Breast epithelium (tissue), 4 donors: Measurements from ENCODE around the gene ROPN1B. TPM values are rescaled to one million over a fixed set of nuclear protein-coding genes. Genes with fewer than 3 reads are reported as not detected.
"Not testable (repeated sequence)": the region's sequence is repeated elsewhere in the genome, so short reads cannot be mapped to it uniquely, and the experiment has no call there.

Source experiments
- DNase-seq, 2 donors: peaks; one replicate each; pipeline ENCODE4 v3.0.0-alpha.2; 2019; ENCODE audit warnings: low spot score in 2 of 2
- H3K27ac ChIP-seq, 2 donors: fragments of 200-600 bp; sonication (generic) in 1 of 2; one replicate each; pipeline ENCODE4 v1.5.1; 2016 to 2019; ENCODE audit warnings: mild to moderate bottlenecking in 1 of 2
- H3K27me3 ChIP-seq, 2 donors: fragments of 200-600 bp; sonication (generic) in 1 of 2; one replicate each; pipeline versions ENCODE4 v1.5.1 to v1.6.0; 2017 to 2019; ENCODE audit warnings: control low read depth in 1 of 2, mild to moderate bottlenecking in 1 of 2
- H3K36me3 ChIP-seq: fragments of 200-600 bp; one replicate; pipeline ENCODE4 v1.5.1; 2019
- H3K4me1 ChIP-seq, 2 donors: fragments of 200-600 bp; sonication (generic); one replicate each; pipeline ENCODE4 v1.5.1; 2016 to 2019; ENCODE audit warnings: control low read depth in 1 of 2
- H3K4me3 ChIP-seq, 3 donors: fragments of 200-600 bp; sonication (generic); 1 replicate in 2 of 3; 2 replicates in 1 of 3; pipeline ENCODE4 v1.5.1; 2016 to 2019; ENCODE audit warnings: mild to moderate bottlenecking in 3 of 3, moderate library complexity in 2 of 3
- H3K9me3 ChIP-seq, 2 donors: fragments of 200-600 bp; sonication (generic) in 1 of 2; one replicate each; pipeline ENCODE4 v1.5.1; 2016 to 2019; ENCODE audit warnings: control low read depth in 1 of 2
- CTCF ChIP-seq, 3 donors: fragments of 450-650 bp; IDR thresholded peaks; one replicate each; pipeline ENCODE4 v1.5.1; 2016 to 2017; ENCODE audit warnings: antibody characterized with exemption in 3 of 3, mild to moderate bottlenecking in 3 of 3, moderate library complexity in 3 of 3
- POLR2A ChIP-seq: fragments of 450-650 bp; IDR thresholded peaks from one replicate; pipeline ENCODE4 v1.6.1; 2016; ENCODE audit warnings: antibody characterized with exemption, mild to moderate bottlenecking, moderate library complexity
- POLR2AphosphoS5 ChIP-seq, 3 donors: sonication (generic); formaldehyde crosslinking; IDR thresholded peaks; one replicate each; pipeline ENCODE4 v1.6.1; 2017; ENCODE audit warnings: antibody characterized with exemption in 3 of 3
- intact Hi-C: fragments of 100-400 bp; cut with DNase I; formaldehyde crosslinking; loops from one replicate; pipeline ENCODE4 v1.15.1; 2023; ENCODE audit warnings: low total_unique reads
- total RNA-seq, 3 donors: library from RNA; depleted of rRNA; stranded (reverse); fragments of >200 nt; gene quantifications; one replicate each; pipeline ENCODE4 v1.1.0, GENCODE V29; 2016

The ROPN1B gene
- total RNA-seq, 3 donors from 2014 or later: 3.3 to 17.7 TPM; not detected in 1

DNA sequence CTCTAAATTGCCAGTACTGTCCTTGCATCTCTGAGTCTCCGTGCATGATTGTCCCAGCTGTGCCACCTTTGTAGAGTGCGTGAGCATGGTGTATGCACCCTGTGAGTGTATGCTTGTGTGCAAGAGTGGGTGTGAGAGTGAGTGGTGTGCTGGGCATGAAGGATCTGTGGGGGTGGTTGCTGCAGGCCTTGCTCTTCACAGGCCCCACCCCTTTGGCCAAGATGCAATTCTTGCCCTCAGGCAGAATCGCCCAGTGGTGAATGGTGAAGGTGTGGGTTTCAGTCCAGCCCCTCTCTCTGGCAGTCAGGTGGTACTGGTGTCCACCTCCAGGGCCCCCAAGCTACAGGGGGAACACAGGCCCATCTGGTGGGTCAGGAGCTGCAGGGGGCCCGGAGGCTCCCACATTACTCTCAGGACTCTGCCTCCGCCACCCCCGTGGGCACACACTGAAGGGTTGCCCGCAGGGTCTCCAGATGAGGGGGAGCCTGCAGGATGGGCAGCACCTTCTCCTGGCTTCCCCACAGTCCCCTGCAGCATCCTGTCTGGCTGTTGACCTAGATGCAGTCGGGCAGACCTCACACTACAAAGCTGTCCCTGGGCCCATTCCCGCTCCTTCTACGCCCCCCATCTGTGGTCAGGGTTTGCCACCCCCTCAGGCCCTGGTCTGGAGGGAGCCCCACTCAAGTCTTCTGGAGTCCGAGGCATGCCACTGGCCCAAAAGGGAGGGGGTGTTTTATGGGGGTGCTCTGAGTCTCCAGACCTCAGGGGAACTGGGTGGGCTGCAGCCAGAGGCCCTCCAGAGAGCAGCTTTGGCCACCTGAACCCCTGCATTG, 8.3 kb upstream of the ROPN1B start:
- Histone ChIP-seq H3K27ac (no peak overlapping the region), H3K4me1 (no peaks in the 10 kb centered on the region), H3K27me3 (peaks cover 0 to 3% of the 10 kb centered on the region in 2 donors), H3K36me3 (no peaks in the 10 kb centered on the region), H3K4me3 (no peak overlapping the region), H3K9me3 (peaks cover 0 to 4% of the 10 kb centered on the region in 2 donors)
- DNase-seq: no peak
- intact Hi-C loops: no loop called here
- TF ChIP-seq POLR2A: no peak
- no peak for TF ChIP-seq CTCF (IDR thresholded peaks at IDR 0.05)
- no peak for TF ChIP-seq POLR2AphosphoS5 (IDR thresholded peaks at IDR 0.05)

DNA sequence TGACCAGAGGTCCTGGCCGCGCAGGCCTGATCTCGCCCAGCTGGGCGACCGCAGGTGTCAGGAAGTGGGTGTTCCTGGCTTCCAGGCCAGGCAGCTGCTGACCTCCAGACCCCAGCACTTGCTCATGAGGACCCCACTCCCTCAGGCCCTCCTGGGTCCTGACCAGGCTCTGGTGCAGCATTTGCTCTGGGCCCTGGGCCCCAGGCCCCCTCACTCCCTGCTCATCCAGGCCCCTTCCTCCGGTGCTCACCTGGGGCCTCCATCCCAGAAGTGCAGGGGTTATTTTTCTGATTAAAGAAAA, 7.7 kb upstream of the ROPN1B start:
- Histone ChIP-seq H3K27me3 (peaks cover 0 to 3% of the 10 kb centered on the region in 2 donors), H3K36me3 (no peaks in the 10 kb centered on the region), H3K27ac (no peak overlapping the region), H3K4me3 (no peak overlapping the region), H3K9me3 (peaks cover 0 to 4% of the 10 kb centered on the region in 2 donors), H3K4me1 (no peaks in the 10 kb centered on the region)
- intact Hi-C loops: no loop called here
- TF ChIP-seq CTCF (IDR thresholded peaks at IDR 0.05): no peak
- no peak for TF ChIP-seq POLR2A
- TF ChIP-seq POLR2AphosphoS5 (IDR thresholded peaks at IDR 0.05): no peak
- DNase-seq: no peak

- H3K27ac ChIP-seq, H3K9me3 ChIP-seq, H3K4me3 ChIP-seq, DNase-seq, H3K27me3 ChIP-seq, intact Hi-C loops, H3K4me1 ChIP-seq, H3K36me3 ChIP-seq: not testable (repeated sequence)
Measured at GRCh38 chr3:125963834-125964233, 5.1 kb upstream of the ROPN1B start.

DNA sequence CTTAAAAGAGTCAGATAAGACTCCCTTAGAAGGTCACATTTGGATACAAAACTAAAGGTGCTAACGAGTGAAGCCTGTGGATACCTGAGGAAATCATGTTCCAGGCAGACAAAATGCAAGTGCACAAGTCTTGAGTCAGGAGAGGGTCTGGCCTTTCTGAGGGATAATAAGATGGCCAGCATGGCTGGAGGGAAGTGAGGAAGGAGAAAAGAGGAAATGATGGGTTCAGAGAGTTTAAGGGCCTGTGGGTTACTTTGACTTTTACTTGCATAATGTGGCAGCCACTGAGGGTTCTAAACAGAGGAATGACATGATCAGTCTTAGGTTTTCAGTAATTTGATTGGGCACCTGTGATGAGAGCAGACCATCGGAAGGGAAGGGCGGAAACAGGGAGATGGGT, 3.5 kb upstream of the ROPN1B start:
- intact Hi-C loops: no loop called here

GRCh38 chr3:125967156-125967555, 1.8 kb upstream of the ROPN1B start:
- intact Hi-C loops: no loop called here
- no peak overlapping the region for H3K4me3 ChIP-seq
- no peak overlapping the region for H3K27ac ChIP-seq
- H3K9me3 ChIP-seq: peaks cover 0 to 4% of the 10 kb centered on the region in 2 donors
- H3K36me3 ChIP-seq: no peaks in the 10 kb centered on the region
- H3K4me1 ChIP-seq: no peaks in the 10 kb centered on the region
- TF ChIP-seq POLR2A (no peak), POLR2AphosphoS5 (IDR thresholded peaks at IDR 0.05) (no peak), CTCF (IDR thresholded peaks at IDR 0.05) (no peak)
- no peaks in the 10 kb centered on the region for H3K27me3 ChIP-seq
- DNase-seq: no peak

More for the DNA sequence above, 3.5 kb upstream of the ROPN1B start:
- Histone ChIP-seq H3K27me3 (no peaks in the 10 kb centered on the region), H3K4me1 (no peaks in the 10 kb centered on the region), H3K27ac (no peak overlapping the region), H3K9me3 (peaks cover 0 to 4% of the 10 kb centered on the region in 2 donors), H3K4me3 (no peak overlapping the region), H3K36me3 (no peaks in the 10 kb centered on the region)
- no peak for DNase-seq
- TF ChIP-seq POLR2A (no peak), CTCF (IDR thresholded peaks at IDR 0.05) (no peak), POLR2AphosphoS5 (IDR thresholded peaks at IDR 0.05) (no peak)

- H3K4me3 ChIP-seq, H3K27me3 ChIP-seq, H3K36me3 ChIP-seq, H3K4me1 ChIP-seq, intact Hi-C loops, H3K9me3 ChIP-seq, H3K27ac ChIP-seq, DNase-seq: not testable (repeated sequence)
Measured at GRCh38 chr3:125968121-125968520, 857 bp upstream of the ROPN1B start.
